IPS DF 19.7 (cell line): ENCODE measurements around the gene SCYL2.
"Not testable (repeated sequence)": the region's sequence is repeated elsewhere in the genome, so short reads cannot be mapped to it uniquely, and the experiment has no call there.

Experiments used
- DNase-seq: peaks from one replicate; pipeline ENCODE4 v3.0.0-alpha.2; 2013; ENCODE audit warnings: low read depth, low spot score

The SCYL2 gene, protein sequence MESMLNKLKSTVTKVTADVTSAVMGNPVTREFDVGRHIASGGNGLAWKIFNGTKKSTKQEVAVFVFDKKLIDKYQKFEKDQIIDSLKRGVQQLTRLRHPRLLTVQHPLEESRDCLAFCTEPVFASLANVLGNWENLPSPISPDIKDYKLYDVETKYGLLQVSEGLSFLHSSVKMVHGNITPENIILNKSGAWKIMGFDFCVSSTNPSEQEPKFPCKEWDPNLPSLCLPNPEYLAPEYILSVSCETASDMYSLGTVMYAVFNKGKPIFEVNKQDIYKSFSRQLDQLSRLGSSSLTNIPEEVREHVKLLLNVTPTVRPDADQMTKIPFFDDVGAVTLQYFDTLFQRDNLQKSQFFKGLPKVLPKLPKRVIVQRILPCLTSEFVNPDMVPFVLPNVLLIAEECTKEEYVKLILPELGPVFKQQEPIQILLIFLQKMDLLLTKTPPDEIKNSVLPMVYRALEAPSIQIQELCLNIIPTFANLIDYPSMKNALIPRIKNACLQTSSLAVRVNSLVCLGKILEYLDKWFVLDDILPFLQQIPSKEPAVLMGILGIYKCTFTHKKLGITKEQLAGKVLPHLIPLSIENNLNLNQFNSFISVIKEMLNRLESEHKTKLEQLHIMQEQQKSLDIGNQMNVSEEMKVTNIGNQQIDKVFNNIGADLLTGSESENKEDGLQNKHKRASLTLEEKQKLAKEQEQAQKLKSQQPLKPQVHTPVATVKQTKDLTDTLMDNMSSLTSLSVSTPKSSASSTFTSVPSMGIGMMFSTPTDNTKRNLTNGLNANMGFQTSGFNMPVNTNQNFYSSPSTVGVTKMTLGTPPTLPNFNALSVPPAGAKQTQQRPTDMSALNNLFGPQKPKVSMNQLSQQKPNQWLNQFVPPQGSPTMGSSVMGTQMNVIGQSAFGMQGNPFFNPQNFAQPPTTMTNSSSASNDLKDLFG

DNA sequence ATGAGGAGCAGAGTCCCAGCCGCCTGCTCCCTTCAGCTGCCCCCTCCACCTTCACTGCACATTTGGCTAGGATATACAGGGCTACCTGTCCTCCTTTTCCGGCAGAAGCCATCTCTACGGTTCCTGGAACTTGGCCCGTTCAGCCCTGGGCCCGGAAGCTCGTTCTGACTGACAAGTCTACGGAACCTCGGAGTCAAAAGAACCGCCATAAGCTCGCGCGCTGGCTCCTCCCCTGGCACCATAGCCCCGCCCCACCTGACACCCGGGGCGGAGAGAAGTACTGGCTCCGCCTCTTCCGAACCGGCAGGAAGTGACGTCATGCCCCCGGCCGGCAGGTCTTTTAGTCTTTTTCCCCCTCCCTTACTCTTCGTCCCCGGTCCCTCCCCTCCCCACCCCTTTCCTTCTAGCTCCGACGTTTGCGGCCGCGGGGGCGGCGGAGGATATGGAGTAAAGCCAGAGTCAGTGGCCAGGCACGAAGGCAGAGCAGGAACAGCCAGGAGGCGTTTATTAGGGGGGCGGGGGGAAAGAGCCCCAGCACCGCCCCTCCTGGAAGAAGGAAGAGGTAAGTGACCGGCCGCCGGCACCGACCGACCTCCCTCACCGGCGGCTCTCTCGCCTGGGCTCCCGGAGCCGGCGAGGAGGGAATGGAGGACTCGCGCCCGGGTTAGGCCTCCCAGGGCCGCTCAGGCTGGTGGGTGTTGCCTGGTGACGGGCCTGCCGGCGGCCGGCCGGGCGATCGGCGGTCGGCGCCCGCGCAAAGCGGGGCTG lies at the start of gene SCYL2, which contains the start of gene DEPDC4:
Gene SCYL2, plus strand, starts transcription at position 343 of the 768 bp plus-strand sequence. CDS start 15,794 bp downstream, outside the sequence.
Gene DEPDC4, minus strand, starts transcription at position 245 of the 768 bp plus-strand sequence. Its CDS starts 3 bp downstream, at position 242.
- DNase-seq, result peak; percentile 50

DNA sequence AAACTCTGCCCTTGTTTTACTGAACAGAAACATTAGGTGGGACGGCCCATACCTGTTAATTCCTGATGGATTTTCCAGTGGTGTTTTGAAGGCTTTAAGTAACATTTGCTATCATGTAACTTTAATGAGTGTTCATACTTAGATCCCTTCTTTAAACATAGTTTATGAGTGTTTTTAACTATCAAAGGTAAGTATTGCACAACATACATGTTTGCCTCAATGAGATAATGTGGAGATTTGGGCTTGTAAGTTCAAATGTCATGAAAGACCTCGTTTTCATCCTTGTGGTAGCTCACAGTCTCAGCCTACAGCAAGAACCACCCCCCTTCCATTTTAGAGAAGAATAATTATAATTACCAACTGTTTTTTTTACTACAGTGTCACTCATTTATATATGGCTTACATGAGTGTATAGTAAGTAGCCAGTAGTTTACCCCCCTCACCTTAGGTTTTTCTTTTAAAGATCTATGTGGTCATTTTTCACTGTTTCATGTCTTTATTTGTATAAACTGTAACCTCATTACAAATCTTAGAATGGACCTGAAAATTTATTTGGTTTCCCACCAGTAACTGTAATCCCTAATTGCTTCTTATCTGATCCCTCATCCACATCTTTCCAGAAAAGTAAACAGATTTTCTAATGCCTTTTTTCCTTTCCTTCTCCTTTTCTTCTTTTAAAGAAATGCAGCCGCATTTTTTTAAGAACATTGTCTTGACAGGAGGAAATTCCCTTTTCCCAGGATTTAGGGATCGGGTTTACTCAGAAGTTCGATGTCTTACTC lies 47.5 kb upstream of the SCYL2 start:
- DNase-seq, result no peak

DNA sequence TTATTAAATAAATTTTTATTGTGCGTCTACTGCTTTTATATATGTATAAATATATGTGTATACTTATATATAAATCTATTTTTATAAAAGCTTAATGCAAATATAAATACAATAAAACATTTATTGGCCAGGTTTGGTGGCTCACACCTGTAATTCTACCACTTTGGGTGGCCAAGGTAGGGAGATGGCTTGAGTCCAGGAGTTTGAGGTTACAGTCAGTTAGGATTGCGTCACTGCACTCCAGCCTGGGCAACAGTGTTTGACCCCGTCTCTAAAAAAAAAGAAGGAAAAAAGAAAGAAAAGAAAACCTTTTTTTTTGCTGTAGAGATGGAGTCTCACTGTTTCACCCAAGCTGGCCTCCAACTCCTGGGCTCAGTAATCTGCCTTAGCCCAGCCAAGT lies 45.5 kb upstream of the SCYL2 start:
- no peak for DNase-seq

DNA sequence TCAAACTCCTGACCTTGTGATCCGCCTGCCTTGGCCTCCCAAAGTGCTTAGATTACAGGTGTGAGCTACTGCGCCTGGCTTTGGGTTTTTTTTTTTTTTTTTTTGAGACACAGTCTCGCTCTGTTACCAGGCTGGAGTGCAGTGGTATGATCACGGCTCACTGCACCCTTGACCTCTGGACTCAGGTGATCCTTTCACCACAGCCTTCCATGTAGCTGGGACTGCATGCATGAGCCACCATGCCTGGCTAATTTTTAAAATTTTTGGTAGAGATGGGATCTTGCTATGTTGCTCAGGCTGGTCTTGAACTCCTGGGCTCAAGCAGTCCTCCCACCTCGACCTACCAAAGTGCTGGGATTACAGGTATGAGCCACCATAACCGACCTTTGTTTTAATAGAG lies 44.8 kb upstream of the SCYL2 start:
- DNase-seq, result not testable (repeated sequence)

DNA sequence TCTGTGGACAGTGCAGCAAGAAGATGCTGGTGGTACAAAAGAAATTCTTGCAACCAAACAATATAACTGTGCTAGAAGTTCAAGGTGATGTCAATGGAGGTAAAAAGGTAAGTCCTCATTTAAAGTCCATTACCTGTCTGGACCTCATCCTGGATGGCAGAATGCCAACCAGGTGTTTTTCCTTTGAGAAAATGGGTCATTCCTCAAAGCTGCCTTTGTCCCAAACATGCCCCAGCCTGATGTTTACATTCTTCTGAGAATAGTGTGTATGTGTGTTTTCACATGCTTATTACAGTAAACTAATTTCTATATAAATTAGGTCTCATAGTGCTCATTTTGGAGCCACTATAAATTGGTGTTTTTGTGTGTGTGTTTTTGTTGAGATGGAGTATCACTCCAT lies 41.5 kb upstream of the SCYL2 start:
- DNase-seq, result no peak

DNA sequence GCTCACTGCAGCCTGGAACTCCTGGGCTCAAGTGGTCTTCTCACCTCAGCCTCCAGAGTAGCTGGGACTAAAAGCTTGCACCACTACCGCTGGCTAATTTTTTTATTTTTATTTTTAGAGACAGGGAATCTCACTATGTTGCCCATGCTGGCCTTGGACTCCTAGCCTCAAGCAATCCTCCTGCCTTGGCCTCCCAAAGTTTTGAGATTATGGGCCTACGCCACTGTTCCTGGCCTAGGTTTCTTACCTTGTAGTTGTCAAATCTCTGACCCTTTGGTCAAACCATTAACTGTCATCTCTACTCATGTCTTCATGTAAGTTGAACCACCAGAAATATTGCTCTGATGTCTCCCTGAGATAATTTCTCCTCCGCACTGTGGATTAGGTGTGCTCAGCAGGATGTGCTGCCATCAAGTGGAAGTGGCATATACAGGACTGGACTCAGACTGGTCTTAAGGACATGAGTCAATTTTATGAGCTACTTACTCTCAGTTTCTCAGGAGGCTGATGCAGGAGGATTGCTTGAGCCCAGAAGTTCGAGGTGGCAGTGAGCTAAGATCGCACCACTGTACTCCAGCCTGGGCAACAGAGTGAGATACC lies 37.8 kb upstream of the SCYL2 start:
- DNase-seq, result no peak

DNA sequence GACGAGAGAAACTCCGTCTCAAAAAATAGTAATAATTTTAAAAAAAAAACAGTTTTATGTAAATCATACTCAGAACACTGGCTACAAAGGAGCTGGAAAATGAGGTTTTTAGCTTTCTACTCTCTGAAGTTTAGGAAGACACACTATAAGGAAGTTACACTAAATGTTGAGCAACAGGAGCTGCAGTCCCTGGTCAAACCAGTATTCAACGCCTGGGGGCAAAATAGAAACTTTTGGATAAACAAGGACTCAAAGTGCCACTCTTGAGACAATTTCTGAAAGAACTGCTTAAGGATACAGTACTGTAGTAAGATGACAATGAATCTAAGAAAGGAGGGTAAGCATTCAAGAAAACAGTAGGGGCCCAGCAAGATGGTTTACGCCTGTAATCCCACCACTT lies 37.1 kb upstream of the SCYL2 start:
- no peak for DNase-seq

DNA sequence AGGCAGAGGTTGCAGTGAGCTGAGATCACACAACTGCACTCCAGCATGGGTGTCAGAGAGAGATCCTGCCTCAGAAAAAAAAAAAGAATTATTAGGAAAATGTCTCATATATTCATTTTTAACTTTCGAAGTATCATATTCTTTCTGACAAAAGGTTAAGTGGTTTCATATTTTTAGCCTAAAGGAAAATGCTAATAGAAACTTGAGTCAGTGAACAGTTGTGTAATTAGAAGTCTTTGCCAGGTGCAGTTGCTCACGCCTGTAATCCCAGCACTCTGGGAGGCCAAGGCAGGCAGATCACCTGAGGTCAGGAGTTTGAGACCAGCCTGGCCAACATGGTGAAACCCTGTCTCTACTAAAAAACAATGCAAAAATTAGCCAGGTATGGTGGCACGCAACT lies 35.1 kb upstream of the SCYL2 start:
- not testable (repeated sequence) for DNase-seq

DNA sequence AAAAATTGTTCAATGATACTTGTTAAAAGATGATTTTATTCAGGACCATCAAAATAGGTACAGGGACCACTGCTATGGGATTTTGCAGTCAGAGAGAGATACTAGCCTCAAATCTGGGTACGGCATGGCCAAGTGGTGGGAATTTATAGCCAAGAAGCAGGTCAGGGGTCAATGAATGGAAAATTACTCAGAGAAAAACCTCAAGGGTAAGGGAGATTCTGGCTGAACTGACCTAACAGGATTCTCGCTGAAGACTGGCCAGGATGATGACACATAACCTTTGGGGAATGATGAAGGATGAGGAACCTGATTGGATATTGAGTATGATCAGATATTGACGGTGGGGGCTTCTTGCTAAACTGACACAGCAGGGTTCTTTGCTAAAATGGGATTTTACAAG lies 32.8 kb upstream of the SCYL2 start:
- no peak for DNase-seq

DNA sequence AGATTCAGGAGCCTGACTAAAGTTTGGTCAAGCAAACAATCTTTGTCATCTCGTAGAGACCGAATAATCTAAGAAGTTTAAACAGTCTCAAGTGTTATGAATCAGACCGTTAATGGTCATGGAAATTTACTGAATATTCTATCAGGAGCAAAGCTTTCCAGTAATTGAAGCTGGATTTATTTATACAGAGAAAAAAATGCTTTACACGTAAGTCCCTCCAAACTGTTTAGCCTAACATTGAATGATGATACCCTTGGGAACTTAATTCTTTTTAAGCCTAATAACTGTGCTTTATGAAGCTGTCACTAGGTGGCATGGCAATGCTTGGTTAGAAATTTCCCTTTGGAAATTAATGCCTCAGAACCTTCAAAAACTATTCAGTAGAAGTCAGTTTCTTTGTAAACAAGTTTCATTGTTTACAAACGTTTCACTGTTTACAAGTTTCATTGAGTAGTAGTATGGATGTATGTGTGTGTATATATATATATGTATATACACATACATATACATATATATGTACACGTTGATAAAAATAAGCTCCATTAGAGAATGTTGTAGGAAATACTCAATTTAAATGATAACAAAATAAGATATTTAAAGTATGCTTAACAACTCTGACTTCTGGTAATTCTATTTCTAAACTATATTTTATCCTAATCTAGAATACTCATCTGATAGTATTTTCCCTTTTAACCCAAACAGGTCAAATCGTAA lies 32.2 kb upstream of the SCYL2 start:
- no peak for DNase-seq

DNA sequence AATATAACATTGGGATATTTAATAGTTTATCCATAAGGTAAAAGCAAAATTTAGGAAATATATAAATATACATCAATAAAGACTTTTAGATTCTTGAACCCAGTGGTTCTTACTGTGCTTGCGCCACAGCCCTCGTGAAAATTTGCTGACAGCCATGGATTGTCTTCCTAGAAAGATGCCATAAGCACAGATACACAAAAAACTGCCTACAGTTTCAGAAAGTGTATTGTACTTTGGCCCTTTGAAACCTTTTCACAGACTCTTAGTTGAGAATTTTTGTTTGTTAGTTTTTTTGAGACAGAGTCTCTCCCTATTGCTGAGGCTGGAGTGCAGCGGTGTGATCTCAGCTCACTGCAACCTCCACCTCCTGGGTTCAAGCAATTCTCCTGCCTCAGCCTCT lies 28.2 kb upstream of the SCYL2 start:
- DNase-seq, result no peak

DNA sequence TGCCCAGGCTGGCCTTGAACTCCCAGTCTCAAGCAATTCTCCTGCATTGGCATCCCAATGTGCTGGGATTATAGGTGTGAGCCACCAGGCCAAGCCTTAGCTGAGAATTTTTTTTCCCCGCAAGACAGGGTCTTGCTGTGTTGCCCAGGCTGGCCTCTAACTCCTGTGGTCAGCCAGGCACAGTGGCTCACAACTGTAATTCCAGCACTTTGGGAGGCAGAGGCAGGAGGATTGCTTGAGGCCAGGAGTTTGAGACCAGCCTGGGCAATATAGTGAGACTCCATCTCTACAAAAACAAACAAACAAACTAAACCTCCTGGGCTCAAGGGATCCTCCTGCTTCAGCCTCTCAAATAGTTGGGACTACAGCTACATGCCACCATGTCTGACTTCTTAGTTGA lies 27.4 kb upstream of the SCYL2 start:
- DNase-seq, result no peak

DNA sequence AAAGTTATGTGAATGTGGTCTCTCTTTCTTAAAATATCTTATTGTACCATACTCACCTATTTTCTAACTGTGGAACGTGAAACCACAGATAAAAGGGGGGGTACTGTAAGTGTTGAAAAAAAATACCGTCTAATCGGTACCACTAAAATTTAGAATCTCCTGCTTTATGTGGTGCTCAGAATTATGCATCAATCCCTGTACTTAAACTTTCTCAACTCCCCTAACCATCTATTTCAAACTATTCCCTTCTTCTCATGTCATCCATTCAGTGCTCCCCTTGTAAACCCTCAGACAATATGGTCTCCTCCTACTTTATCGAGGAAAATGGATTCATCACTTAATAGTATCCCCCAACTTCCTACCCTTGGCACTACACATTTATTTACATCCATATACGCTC lies 23.8 kb upstream of the SCYL2 start:
- no peak for DNase-seq

DNA sequence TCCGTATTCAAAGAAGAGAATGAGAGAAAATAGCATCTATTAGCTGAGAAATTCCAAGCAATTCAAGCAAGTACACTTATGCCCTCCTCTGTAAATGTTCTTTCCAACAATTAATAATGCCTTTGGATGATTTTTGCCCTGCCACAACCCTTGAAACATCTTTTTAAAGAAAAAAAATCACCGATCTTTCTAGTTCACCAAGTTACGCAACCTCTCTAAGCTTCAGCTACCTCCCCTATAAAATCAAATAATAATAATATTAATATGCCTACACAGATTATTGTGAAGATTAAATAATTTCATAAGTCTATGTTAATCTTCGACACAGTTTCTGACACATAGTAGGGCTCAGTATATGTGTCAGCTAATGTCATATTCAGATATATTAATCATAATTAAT lies 19.2 kb upstream of the SCYL2 start:
- no peak for DNase-seq

DNA sequence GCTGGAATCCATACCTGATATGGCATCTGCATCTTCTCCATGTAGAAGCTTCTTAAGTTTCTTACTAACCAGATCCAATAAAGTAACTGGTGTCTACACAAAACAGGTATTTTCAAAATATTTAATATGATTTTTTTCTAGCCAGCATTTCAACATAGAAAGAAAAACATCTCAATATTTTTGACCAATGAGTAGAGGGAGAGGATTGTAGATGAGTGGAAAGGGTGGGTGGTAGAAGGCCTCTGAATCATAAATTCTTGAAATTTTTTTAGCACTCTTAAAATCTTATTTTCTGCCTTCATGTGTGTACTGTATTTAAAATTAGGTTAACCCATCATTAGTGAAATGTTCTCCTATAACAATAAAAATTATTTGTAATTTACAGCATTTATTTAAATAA lies 18.1 kb upstream of the SCYL2 start:
- no peak for DNase-seq

DNA sequence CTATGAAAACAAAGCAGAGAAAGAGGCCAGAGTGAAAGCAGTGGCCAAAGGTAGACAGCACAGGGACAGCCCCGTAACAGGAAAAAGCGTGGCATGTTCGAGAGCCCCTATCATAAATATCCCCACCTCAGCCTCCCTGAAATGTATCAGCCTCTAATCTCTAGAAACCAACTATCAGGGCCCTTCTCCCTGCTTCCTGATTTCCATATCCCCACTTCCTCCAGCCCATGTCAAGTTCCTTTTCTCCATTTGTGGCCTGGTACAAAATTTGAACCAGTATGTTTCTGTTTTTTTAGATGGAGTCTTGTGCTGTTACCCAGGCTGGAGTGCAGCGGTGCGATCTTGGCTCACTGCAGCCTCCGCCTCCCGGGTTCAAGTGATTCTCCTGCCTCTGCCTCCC lies 17.0 kb upstream of the SCYL2 start:
- DNase-seq, result no peak

DNA sequence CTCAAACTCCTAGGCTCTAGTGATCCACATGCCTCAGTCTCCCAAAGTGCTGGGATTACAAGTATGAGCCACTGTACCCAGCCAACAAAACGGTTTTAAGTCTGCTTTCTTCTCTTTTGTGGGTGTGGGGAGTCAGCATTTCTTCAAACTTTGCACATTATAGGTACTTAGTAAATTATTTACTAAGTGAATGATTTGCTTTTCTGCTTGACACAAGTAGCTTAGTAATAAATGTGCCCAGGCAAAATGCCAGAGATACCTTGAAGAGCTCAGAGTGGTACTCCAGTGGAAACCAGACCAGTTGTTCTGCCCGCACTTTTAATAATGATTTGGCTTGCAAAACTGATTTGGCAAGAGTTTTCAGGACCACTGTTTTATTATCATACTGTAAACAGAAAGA lies 15.1 kb upstream of the SCYL2 start:
- DNase-seq, result no peak

DNA sequence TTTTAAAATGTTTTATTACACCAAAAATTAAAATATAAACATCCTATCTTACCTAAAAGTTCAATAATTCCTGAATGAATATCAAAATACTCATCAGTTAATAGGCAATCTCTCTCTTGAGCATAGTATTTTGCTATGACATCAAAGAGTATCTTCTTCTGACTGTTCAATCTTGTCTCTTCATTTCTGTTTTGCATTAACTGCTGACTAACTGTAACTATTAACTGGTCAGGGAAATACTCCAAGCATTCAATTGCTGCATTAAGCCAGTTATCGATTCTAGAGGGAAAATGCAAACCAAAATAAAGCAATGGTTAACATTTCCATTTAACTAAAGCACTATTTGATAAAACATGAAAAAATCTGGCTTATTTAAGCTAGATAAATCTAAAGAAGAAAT lies 13.5 kb upstream of the SCYL2 start:
- DNase-seq, result no peak

DNA sequence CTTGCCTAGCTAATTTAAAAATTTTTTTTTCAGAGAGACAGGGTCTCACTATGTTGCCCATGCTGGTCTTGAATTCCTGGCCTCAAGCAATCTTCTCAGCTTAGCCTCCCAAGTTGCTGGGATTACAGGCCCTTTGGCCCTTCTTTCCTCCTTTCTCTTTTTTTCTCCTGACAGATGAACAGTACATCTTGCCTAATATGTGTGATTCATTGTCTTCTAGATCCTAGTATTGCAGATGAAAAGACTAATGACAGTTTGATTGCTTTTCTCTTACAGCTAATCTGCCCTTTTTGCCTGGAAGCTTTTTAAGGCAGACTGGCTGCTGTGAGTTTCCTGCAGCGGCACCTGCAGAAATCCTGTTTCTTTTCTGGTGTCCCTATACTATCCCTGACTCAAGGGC lies 12.1 kb upstream of the SCYL2 start:
- no peak for DNase-seq

DNA sequence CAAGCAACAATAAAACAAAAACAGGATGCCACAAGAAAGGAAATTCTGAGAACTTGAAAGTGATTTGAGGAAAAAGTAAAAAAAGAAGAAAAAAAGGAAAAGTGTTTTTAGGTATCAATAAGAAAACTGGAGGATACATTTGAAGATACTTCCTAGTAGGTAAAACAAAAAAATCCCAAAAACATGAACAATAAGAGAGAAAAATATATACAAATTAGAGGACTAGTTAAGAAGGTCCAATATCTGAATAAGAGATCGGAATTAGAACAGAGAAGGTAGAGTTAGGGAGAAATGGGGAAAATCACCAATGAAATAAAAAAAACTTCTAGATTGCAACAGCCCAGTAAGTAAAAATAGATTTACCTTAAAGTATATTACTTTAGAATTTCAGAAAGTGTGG lies 8.8 kb upstream of the SCYL2 start:
- DNase-seq, result no peak
